ENCODE results near the gene PROK2.

DNA sequence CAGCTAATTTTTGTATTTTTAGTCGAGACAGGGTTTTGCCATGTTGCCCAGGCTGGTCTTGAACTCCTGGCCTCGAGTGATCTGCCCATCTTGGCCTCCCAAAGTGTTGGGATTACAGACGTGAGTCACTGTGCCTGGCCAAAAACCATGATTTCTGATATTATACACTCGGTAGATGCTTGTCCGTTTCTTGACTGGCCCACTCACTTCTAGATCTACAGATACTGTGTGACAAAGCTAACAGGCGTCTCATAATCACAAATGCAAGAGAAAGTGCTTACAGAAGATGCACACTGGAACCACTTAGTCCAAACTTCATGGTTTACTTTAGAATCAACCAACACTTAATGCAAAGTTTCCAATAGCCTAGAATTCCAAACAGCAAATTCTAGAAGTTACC, 8.4 kb downstream of the PROK2 start:
- no peak for TF ChIP-seq CTCF (IDR thresholded peaks at IDR 0.05; ENCODE audit: low read depth, low read length)
- TF ChIP-seq EZH2phosphoT487 (IDR thresholded peaks at IDR 0.05; ENCODE audit: low read depth), result no peak

All from OCI-LY3 (cell line).